A549 (cell line): ENCODE results near the gene GOSR2. TPM values are rescaled to one million over a fixed set of nuclear protein-coding genes. Genes with fewer than 3 reads are reported as not detected.

Source experiments
- ATAC-seq, 2 experiments: fragments of 200-7000 bp in 1 of 2; fragments of >200 bp in 1 of 2; cut with Nextera tagmentation in 1 of 2; cut with Tn5 transposase in 1 of 2; 3 replicates each; pipeline versions ENCODE4 v1.8.0 to v1.9.1; 2018 to 2020; ENCODE audit warnings: mild to moderate bottlenecking in 1 of 2, moderate library complexity in 1 of 2
- CTCF ChIA-PET: fragments of 300-600 bp; sonication (Branson Sonifier 250); formaldehyde crosslinking; extraction: SDS; loops from one replicate; lab custom pipeline; 2021; ENCODE audit warnings: antibody characterized with exemption, inconsistent platforms; lab: Yijun Ruan, JAX
- POLR2A ChIA-PET: fragments of 350-600 bp; formaldehyde crosslinking; extraction: SDS; loops from one replicate; lab custom pipeline; 2021; ENCODE audit warnings: antibody characterized with exemption, inconsistent platforms; lab: Yijun Ruan, JAX
- DNase-seq, 2 experiments: peaks; one replicate each; pipeline versions ENCODE4 v3.0.0 to v3.0.0-alpha.2; 2011 to 2016; ENCODE audit warnings: low read depth in 1 of 2, low spot score in 1 of 2
- FAIRE-seq: peaks from 2 replicates; lab custom pipeline; 2011; peaks lifted over from hg19 to GRCh38; lab: Jason Lieb, UNC
- H3K27ac ChIP-seq, 2 experiments: fragments of >200 bp; sonication (Bioruptor Twin); formaldehyde crosslinking; 3 replicates each; pipeline ENCODE4 v1.5.1; 2016 to 2017
- H3K4me1 ChIP-seq: fragments of >200 bp; sonication (Bioruptor Twin); formaldehyde crosslinking; 3 replicates; pipeline ENCODE4 v1.6.1; 2016
- H3K4me2 ChIP-seq: fragments of >200 bp; sonication (Bioruptor Twin); formaldehyde crosslinking; 3 replicates; pipeline ENCODE4 v1.6.1; 2016
- H3K4me3 ChIP-seq: fragments of >200 bp; sonication (Bioruptor Twin); formaldehyde crosslinking; 3 replicates; pipeline ENCODE4 v1.5.1; 2016
- H3K9me3 ChIP-seq: fragments of >200 bp; sonication (Bioruptor Twin); formaldehyde crosslinking; 3 replicates; pipeline ENCODE4 v1.6.1; 2016
- BCL3 ChIP-seq: fragments of >200 bp; sonication (Bioruptor Twin); formaldehyde crosslinking; IDR thresholded peaks from 3 replicates; pipeline ENCODE4 v1.6.1; 2016
- CHD2 ChIP-seq: fragments of 150-350 bp; IDR thresholded peaks from 2 replicates; pipeline ENCODE4 v1.6.1; 2014; ENCODE audit warnings: low read length; ENCODE audit not compliant: partially characterized antibody
- CHD4 ChIP-seq: fragments of 200-600 bp; sonication (generic); IDR thresholded peaks from 2 replicates; pipeline ENCODE4 v1.6.1; 2016; ENCODE audit warnings: antibody characterized with exemption, mild to moderate bottlenecking, borderline replicate concordance
- EHF ChIP-seq: fragments of 250-450 bp; sonication (Bioruptor Pico); IDR thresholded peaks from 2 replicates; pipeline ENCODE4 v1.5.0; 2020; ENCODE audit warnings: mild to moderate bottlenecking
- ELK1 ChIP-seq: fragments of 150-350 bp; IDR thresholded peaks from 2 replicates; pipeline ENCODE4 v1.6.1; 2014; ENCODE audit warnings: low read depth, mild to moderate bottlenecking, low read length
- EP300 ChIP-seq, 2 experiments: fragments of >200 bp; sonication (Bioruptor Twin); formaldehyde crosslinking; IDR thresholded peaks; 2 replicates in 1 of 2; 3 replicates in 1 of 2; pipeline ENCODE4 v1.6.1; 2016 to 2017
- ESRRA ChIP-seq: fragments of 150-350 bp; IDR thresholded peaks from 2 replicates; pipeline ENCODE4 v1.6.1; 2014; ENCODE audit warnings: mild to moderate bottlenecking, low read length, borderline replicate concordance
- FOSB ChIP-seq: fragments of 250-450 bp; sonication (Bioruptor Pico); IDR thresholded peaks from 2 replicates; pipeline ENCODE4 v1.5.0; 2020; ENCODE audit warnings: mild to moderate bottlenecking, moderate library complexity
- FOSL2 ChIP-seq, 2 experiments: fragments of 450-650 bp in 1 of 2; fragments of >200 bp in 1 of 2; sonication (Bioruptor Twin) in 1 of 2; formaldehyde crosslinking; IDR thresholded peaks; 2 replicates each; pipeline versions ENCODE4 v1.5.0 to v1.6.1; 2016 to 2020; ENCODE audit warnings: mild to moderate bottlenecking in 1 of 2, moderate library complexity in 1 of 2
- FOXS1 ChIP-seq: fragments of 250-450 bp; sonication (Bioruptor Pico); IDR thresholded peaks from 2 replicates; pipeline ENCODE4 v1.5.0; 2020; ENCODE audit warnings: mild to moderate bottlenecking, moderate library complexity
- HDAC2 ChIP-seq: fragments of 200-600 bp; sonication (generic); IDR thresholded peaks from 2 replicates; pipeline ENCODE4 v1.6.1; 2016
- HES2 ChIP-seq: fragments of >200 bp; sonication (Bioruptor Twin); formaldehyde crosslinking; IDR thresholded peaks from 2 replicates; pipeline ENCODE4 v1.6.1; 2016
- KDM5A ChIP-seq: fragments of 200-600 bp; sonication (generic); IDR thresholded peaks from 2 replicates; pipeline ENCODE4 v1.6.1; 2016; ENCODE audit warnings: antibody characterized with exemption, mild to moderate bottlenecking
- MAFK ChIP-seq: fragments of 450-650 bp; IDR thresholded peaks from 2 replicates; pipeline ENCODE4 v1.6.1; 2014; ENCODE audit not compliant: partially characterized antibody
- MAZ ChIP-seq: fragments of 150-350 bp; IDR thresholded peaks from 2 replicates; pipeline ENCODE4 v1.6.1; 2014; ENCODE audit warnings: antibody characterized with exemption, low read depth, low read length, borderline replicate concordance
- NFE2L2 ChIP-seq: fragments of 150-350 bp; conservative IDR thresholded peaks from 2 replicates; pipeline ENCODE4 v1.6.1; 2014; ENCODE audit warnings: low read length
- POLR2A ChIP-seq: IDR thresholded peaks from 2 replicates; pipeline ENCODE4 v1.6.1; 2012; ENCODE audit warnings: mild to moderate bottlenecking, low read length
- POLR2AphosphoS2 ChIP-seq: conservative IDR thresholded peaks from 2 replicates; pipeline ENCODE4 v1.6.1; 2012; ENCODE audit warnings: low read length, improper control_type of control experiment, inconsistent platforms
- RAD21 ChIP-seq, 2 experiments: fragments of >200 bp in 1 of 2; sonication (Bioruptor Twin) in 1 of 2; formaldehyde crosslinking in 1 of 2; IDR thresholded peaks in 1 of 2; conservative IDR thresholded peaks in 1 of 2; 2 replicates in 1 of 2; 3 replicates in 1 of 2; pipeline ENCODE4 v1.6.1; 2012 to 2018; ENCODE audit warnings: inconsistent platforms in 1 of 2
- REST ChIP-seq: fragments of 200-600 bp; sonication (generic); IDR thresholded peaks from 2 replicates; pipeline ENCODE4 v1.6.1; 2016; ENCODE audit warnings: antibody characterized with exemption, mild to moderate bottlenecking, moderate library complexity
- RFX5 ChIP-seq: fragments of 450-650 bp; IDR thresholded peaks from 2 replicates; pipeline ENCODE4 v1.7.1; 2014; ENCODE audit warnings: antibody characterized with exemption, mild to moderate bottlenecking, moderate library complexity
- SREBF2 ChIP-seq: fragments of 450-650 bp; IDR thresholded peaks from 2 replicates; pipeline ENCODE4 v1.6.1; 2014; ENCODE audit warnings: mild to moderate bottlenecking, moderate library complexity
- TFCP2L1 ChIP-seq: fragments of 250-450 bp; sonication (Bioruptor Pico); IDR thresholded peaks from 2 replicates; pipeline ENCODE4 v1.5.0; 2021; ENCODE audit warnings: mild to moderate bottlenecking
- TP53 ChIP-seq: fragments of 250-450 bp; sonication (Bioruptor Pico); IDR thresholded peaks from 2 replicates; pipeline ENCODE4 v1.5.0; 2021; ENCODE audit warnings: mild to moderate bottlenecking, moderate library complexity
- ZC3H11A ChIP-seq: fragments of 450-650 bp; IDR thresholded peaks from 2 replicates; pipeline ENCODE4 v1.6.1; 2014; ENCODE audit warnings: antibody characterized with exemption, mild to moderate bottlenecking
- ZFP36 ChIP-seq: fragments of 450-650 bp; IDR thresholded peaks from 2 replicates; pipeline ENCODE4 v1.6.1; 2014; ENCODE audit warnings: borderline replicate concordance; ENCODE audit not compliant: partially characterized antibody
- ZNF302 ChIP-seq: fragments of 250-450 bp; sonication (Bioruptor Pico); IDR thresholded peaks from 2 replicates; pipeline ENCODE4 v1.9.0; 2021; ENCODE audit warnings: inconsistent platforms, mild to moderate bottlenecking, moderate library complexity
- ZSCAN20 ChIP-seq: fragments of 250-450 bp; sonication (Bioruptor Pico); IDR thresholded peaks from 2 replicates; pipeline ENCODE4 v1.8.0; 2022; ENCODE audit warnings: mild to moderate bottlenecking, moderate library complexity
- WGBS: methylation state at CpG from one replicate; pipeline ENCODE4 v1.1.6; 2017; ENCODE audit errors: missing lambda C conversion rate; 5-methylcytosine and 5-hydroxymethylcytosine counted together
- polyA plus RNA-seq, 4 experiments: library from polyadenylated mRNA; depleted of rRNA in 3 of 4; stranded (reverse); fragments of >200 nt; fragmentation: RNase III in 1 of 4; extraction: RNeasy Plus Mini Kit Qiagen cat#74134 plus additional on column Dnase treatment in 1 of 4; gene quantifications; 2 replicates in 3 of 4; 3 replicates in 1 of 4; pipeline ENCODE4 v1.2.3, GENCODE V29; 2011 to 2017
- TF ChIP-seq, protein P1 (sequence below): fragments of >200 bp; sonication (Bioruptor Twin); formaldehyde crosslinking; IDR thresholded peaks from 3 replicates; pipeline ENCODE4 v1.5.1; 2016
- TF ChIP-seq, protein P2 (sequence below): fragments of 250-450 bp; sonication (Bioruptor Pico); IDR thresholded peaks from 2 replicates; pipeline ENCODE4 v1.5.0; 2020; ENCODE audit warnings: low read depth, mild to moderate bottlenecking, moderate library complexity

Gene GOSR2
- polyA plus RNA-seq, 2 of the 4 experiments (the other 2 are of a cell fraction) = 36.9 to 68.3 TPM

GRCh38 chr17:46942441-46943217 is 19.7 kb downstream of the GOSR2 start:
- Histone ChIP-seq H3K4me2 (no peak overlapping the region), H3K27ac (no peak overlapping the region), H3K4me3 (no peak overlapping the region), H3K9me3 (no peaks in the 10 kb centered on the region), H3K4me1 (no peaks in the 10 kb centered on the region)
- ChIA-PET CTCF (interaction anchor here (0.5 to 28.3 kb wide), 40 partner anchors 10 to 721 kb away, joined by 3 to 460 read pairs (median 5); partner anchors contain the start of genes GOSR2 and RPRML), POLR2A (interaction anchor here (0.9 to 1.0 kb wide), 2 partner anchors 13 to 161 kb away, joined by 3 to 4 read pairs; no protein-coding TSS in a partner anchor)
- 79% methylated on average over 10 of the region's 10 CpGs for WGBS
- peak; percentile 77 to 96 for DNase-seq
- FAIRE-seq = peak; percentile 49
- ATAC-seq = peak; percentile 68 to 81
- TF ChIP-seq ELK1 = no peak
- TF ChIP-seq MAZ = no peak
- TF ChIP-seq RAD21 (conservative IDR thresholded peaks at IDR 0.05 in 1 of 2, IDR thresholded peaks at IDR 0.05 in 1 of 2) = peak; percentile 79 to 88
- TF ChIP-seq HES2 = no peak
- TF ChIP-seq ZNF302 = no peak
- TF ChIP-seq TFCP2L1 (CRISPR knock-in tag) = 0 out of 2 replicates have a peak, but pooled peaks have one; percentile 42
- TF ChIP-seq ZFP36 = no peak
- no peak for TF ChIP-seq EHF (CRISPR knock-in tag)
- TF ChIP-seq RFX5 = no peak
- no peak for TF ChIP-seq HDAC2
- TF ChIP-seq CHD4 = no peak
- TF ChIP-seq CHD2 = no peak
- TF ChIP-seq, protein P1, sequence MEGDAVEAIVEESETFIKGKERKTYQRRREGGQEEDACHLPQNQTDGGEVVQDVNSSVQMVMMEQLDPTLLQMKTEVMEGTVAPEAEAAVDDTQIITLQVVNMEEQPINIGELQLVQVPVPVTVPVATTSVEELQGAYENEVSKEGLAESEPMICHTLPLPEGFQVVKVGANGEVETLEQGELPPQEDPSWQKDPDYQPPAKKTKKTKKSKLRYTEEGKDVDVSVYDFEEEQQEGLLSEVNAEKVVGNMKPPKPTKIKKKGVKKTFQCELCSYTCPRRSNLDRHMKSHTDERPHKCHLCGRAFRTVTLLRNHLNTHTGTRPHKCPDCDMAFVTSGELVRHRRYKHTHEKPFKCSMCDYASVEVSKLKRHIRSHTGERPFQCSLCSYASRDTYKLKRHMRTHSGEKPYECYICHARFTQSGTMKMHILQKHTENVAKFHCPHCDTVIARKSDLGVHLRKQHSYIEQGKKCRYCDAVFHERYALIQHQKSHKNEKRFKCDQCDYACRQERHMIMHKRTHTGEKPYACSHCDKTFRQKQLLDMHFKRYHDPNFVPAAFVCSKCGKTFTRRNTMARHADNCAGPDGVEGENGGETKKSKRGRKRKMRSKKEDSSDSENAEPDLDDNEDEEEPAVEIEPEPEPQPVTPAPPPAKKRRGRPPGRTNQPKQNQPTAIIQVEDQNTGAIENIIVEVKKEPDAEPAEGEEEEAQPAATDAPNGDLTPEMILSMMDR = peak; percentile 93
- TF ChIP-seq POLR2A = no peak
- TF ChIP-seq, protein P2, sequence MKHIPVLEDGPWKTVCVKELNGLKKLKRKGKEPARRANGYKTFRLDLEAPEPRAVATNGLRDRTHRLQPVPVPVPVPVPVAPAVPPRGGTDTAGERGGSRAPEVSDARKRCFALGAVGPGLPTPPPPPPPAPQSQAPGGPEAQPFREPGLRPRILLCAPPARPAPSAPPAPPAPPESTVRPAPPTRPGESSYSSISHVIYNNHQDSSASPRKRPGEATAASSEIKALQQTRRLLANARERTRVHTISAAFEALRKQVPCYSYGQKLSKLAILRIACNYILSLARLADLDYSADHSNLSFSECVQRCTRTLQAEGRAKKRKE = no peak
- no peak for TF ChIP-seq KDM5A
- TF ChIP-seq FOSB = no peak
- TF ChIP-seq MAFK = no peak
- no peak for TF ChIP-seq REST
- TF ChIP-seq SREBF2 = no peak
- no peak for TF ChIP-seq TP53 (CRISPR knock-in tag)
- TF ChIP-seq BCL3 = no peak
- no peak for TF ChIP-seq NFE2L2
- no peak for TF ChIP-seq ZSCAN20
- TF ChIP-seq EP300 (IDR thresholded peaks at IDR 0.05) = no peak
- TF ChIP-seq POLR2AphosphoS2 = no peak
- TF ChIP-seq FOSL2 (IDR thresholded peaks at IDR 0.05) = no peak
- no peak for TF ChIP-seq FOSL2 (CRISPR knock-in tag; IDR thresholded peaks at IDR 0.05)
- TF ChIP-seq FOXS1 = no peak
- no peak for TF ChIP-seq ZC3H11A
- TF ChIP-seq ESRRA = no peak
